Stimulated activated CD4-positive, alpha-beta T cell treated with anti-CD3 and anti-CD28 coated beads, Interleukin-4, amount 100 ng/mL, for 24 hours (primary cell): Measurements from ENCODE around the gene ATOSA.

Source experiments
- DNase-seq: peaks from one replicate; pipeline ENCODE4 v3.0.0-alpha.2; 2020

Gene ATOSA

DNA sequence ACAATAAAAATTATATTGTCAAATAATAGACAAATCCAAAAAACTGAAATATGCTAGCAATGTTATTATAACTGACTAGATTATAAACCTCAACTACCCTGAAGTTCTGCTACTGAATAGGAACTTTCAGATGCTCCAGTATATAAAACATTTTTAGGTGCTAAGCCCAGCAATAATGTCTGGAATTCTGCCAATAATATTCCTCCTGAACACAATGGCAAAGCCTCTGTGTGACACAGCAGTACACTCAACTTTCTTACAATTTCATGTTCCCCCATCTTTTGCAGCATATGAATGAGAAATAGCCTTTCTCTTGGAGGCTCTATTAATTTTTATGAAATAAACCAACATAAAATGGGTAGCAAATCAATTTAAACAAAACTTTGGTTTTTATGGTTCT lies 29.5 kb downstream of the ATOSA start:
- DNase-seq: no peak

GRCh38 chr15:52645916-52646315 lies 33.3 kb downstream of the ATOSA start:
- DNase-seq: no peak

DNA sequence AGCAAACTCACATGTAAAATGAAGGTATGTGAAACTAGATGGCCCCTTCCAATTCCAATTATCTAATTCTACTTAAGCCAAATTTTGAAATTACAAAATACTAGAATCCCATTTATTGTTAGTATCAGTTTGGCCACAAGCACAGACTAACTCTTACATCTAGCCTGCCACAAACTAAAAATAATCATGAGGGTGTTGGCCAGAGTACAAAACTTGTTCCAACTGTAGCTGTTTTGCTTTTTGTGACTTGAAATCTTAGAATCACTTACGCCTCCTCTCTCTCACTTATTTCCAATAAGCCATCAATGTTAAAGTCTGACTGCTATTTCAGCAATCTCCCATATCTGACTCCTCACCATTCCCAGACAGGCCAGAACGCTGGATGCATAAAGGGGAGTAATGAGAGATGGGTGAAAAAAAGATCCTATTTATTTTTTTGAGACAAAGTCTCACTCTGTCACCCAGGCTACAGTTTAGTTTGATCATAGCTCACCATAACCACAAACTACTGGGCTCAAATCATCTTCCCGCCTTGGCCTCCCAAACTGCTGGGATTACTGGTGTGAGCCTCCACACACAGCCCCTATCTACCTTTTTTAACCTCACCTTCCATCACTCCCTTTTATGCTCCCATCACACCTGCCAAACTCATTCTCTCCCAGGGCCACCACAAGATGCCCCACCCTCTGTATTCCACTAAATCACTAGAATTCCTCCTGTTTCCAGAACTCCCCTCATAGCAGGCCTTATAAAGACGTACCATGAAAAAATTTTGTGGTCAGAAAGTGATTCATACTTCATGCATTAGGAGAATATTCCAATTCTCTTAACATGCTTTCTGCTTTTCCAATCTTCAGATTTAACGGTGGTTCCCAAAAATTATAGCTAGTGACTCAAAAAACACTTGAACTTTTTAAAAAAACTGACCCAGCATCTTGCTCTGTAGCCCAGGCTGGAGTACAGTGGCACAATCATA lies 36.5 kb downstream of the ATOSA start:
- DNase-seq: no peak

GRCh38 chr15:52636459-52636858 lies 42.7 kb downstream of the ATOSA start:
- no peak for DNase-seq

- no peak for DNase-seq
These were observed 43.3 kb downstream of the ATOSA start for GRCh38 chr15:52635908-52636307.
